GM12875 (cell line): ENCODE results near the gene FOXN3.

Experiments used
- H3K4me3 ChIP-seq: one replicate; pipeline ENCODE4 v1.5.1; 2011; ENCODE audit warnings: low read depth, low read length, control low read depth
- TF ChIP-seq, protein P1 (sequence below): IDR thresholded peaks from 2 replicates; pipeline ENCODE4 v1.5.1; 2011; ENCODE audit warnings: low read depth, mild to moderate bottlenecking, control low read depth, inconsistent platforms, low read length, moderate library complexity, borderline replicate concordance; ENCODE audit not compliant: insufficient read depth

FOXN3 gene

DNA sequence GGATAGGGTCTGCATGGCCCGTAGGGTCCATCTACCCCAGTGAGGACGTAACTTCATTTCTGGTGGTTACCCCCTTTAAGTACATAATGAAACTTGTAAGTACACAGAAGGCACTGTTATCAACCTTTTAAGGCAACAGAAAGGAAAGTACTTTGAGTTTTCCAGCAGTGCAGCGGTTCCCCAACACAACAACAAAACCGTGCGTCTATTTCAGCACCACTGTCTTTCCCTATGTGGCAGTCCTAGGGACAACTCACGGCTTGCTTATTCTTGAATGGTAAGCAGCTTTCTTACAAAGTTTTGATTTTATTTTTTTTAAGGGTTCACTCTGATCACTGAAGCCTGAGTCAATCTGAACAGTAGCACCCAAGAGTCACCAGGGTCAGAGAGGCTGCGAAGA lies 46.3 kb downstream of the FOXN3 start:
- TF ChIP-seq, protein P1, sequence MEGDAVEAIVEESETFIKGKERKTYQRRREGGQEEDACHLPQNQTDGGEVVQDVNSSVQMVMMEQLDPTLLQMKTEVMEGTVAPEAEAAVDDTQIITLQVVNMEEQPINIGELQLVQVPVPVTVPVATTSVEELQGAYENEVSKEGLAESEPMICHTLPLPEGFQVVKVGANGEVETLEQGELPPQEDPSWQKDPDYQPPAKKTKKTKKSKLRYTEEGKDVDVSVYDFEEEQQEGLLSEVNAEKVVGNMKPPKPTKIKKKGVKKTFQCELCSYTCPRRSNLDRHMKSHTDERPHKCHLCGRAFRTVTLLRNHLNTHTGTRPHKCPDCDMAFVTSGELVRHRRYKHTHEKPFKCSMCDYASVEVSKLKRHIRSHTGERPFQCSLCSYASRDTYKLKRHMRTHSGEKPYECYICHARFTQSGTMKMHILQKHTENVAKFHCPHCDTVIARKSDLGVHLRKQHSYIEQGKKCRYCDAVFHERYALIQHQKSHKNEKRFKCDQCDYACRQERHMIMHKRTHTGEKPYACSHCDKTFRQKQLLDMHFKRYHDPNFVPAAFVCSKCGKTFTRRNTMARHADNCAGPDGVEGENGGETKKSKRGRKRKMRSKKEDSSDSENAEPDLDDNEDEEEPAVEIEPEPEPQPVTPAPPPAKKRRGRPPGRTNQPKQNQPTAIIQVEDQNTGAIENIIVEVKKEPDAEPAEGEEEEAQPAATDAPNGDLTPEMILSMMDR = no peak

DNA sequence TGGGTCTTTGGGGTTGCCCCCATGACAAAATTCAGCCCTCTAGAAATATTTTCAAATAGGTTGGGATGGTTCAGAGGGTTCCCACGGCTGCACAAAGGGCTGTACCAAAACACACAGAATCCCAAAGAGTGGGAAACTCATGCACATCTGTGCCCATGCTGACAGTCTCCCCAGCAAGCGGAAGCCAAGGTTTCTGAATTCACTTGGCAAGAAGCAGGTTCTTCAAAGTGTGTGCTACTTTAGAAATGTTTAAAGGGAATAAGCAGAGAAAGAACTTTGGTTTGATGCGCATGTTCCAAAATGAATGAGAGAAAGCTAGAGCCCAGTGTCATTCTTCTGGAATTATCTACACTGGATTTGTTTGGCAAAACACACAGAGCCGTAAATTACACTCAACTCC lies 46.7 kb downstream of the FOXN3 start:
- no peak overlapping the region for H3K4me3 ChIP-seq
- TF ChIP-seq, protein P1 = no peak

More for the DNA sequence above, 46.3 kb downstream of the FOXN3 start:
- no peak overlapping the region for H3K4me3 ChIP-seq

DNA sequence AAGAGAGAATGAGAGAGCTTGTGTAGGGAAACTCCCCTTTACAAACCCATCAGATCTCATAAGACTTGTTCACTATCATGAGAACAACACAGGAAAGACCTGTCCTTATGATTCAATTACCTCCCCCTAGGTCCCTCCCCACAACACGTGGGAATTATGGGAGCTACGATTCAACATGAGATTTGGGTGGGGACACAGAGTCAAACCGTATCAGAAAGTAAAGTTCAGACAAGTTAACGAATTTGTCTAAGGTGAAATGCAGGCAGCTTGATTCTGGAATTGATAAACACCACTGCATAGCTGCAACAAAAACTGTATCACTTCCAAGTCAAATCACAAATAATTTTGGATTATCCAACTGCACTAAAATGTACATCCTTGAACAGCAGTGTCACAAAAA lies 47.4 kb downstream of the FOXN3 start:
- TF ChIP-seq, protein P1 = no peak

DNA sequence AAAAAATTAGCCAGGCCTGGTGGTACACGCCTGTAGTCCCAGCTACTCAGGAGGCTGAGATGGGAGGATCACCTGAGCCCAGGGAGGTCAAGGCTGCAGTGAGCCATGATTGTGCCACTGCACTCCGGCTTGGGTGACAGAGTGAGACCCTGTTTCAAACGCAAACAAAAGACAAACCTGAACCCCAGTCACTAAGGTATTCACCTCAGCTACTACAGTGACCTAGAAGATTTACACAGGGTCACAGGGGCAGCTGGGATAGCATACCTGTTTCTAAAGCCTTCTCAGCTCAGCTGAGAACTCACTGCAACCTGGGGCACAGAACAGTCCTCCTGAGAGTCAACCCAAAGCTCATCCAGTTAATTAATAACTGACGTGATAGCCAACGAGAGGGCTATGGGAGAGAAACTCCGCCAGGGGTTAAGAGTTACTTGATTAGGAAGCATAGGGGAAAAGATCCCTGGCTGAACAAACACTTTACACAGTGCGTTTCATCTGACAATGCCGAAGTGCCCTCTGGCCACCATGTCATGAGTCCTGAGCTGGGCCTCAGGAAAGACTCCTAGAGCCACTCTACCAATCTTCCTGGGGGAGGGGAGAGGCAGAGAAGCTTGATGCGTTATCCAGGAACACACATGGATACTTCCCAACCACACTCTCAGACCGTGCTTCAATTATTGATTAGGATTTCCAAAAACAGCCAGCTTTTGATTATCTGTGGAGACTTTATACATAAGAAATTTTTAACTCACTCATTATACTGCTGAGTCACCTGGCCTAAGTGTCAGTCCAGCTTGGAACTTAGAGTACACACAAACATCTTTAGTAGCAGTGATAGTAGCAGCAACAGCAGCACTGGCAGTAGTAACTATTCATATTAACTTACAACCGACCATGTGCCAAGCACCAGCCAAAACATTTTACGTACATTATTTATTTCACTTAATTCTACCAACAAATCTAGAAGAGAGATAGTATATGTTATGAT lies 48.2 kb downstream of the FOXN3 start:
- H3K4me3 ChIP-seq = no peak overlapping the region
- TF ChIP-seq, protein P1 = no peak

More for the DNA sequence above, 47.4 kb downstream of the FOXN3 start:
- H3K4me3 ChIP-seq = no peak overlapping the region

DNA sequence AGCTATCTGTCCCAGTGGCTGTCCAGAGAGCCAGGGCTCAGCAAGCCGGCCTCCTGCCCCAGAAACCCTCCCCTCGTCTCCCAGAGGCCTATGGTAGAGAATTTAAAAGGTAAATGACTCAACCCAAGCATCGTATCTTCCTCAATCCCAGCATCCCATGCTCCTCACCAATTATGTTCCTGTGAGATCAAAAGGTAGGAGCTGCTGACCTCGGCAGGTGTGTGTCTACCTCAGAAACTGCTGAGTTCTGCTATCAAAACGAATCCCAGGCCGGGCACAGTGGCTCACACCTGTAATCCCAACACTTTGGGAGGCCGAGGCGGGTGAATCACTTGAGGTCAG lies 49.3 kb downstream of the FOXN3 start:
- H3K4me3 ChIP-seq = no peak overlapping the region
- TF ChIP-seq, protein P1 = no peak

DNA sequence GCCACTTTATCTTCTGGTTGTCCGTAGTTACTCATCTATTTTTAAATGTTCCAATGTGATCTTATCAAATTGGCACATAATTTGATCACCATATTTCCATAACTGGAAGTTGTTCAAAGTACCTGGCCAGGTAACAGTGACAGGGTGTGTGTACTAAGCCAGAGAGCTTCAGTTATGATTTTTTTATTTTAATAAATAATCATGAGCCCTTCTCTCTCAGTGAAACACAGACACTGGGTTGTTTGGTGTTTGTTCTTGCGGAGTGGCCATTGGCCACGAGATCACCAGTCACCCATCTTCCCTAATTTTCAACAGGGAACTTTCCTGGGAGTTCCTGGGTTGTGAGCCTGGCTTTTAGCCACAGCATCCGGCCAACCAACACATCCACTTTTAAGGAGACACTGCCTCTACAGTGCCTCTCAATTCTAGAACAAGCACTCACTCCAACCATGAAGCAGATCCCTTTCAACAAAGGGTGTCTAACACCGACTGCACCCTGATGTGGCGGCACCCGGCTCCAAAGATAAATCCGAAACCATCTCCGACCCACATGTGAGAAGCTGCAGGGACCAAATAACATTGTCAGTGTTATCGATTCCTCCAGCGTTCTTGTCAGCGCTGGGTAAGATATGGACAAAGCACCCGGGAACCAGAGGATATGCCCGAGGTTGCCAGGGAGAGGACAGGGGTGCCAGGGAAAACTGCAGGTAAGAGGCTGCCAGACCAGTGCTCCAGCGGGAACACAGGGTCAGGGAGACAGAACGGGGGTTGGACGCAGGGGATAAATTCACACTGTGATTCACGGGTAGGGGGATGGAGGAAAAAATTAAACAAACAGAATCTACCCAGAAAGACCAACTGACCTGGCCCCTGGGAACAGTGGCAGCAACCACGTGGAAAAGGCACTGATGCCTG lies 49.9 kb downstream of the FOXN3 start:
- H3K4me3 ChIP-seq = no peak overlapping the region
- TF ChIP-seq, protein P1 = no peak
